Epithelial cell of esophagus (primary cell): ENCODE data around the gene SVIP.

ENCODE experiments used
- DNase-seq: peaks from one replicate; pipeline ENCODE4 v3.0.0; 2010; ENCODE audit warnings: low read depth
- H3K4me3 ChIP-seq: 2 replicates; pipeline ENCODE4 v1.5.1; 2011; ENCODE audit warnings: mild to moderate bottlenecking, low read length, control low read depth
- TF ChIP-seq, protein P1 (sequence below): IDR thresholded peaks from 2 replicates; pipeline ENCODE4 v1.5.1; 2011; ENCODE audit warnings: low read depth, mild to moderate bottlenecking, low read length, control low read depth, inconsistent platforms; ENCODE audit not compliant: insufficient read depth; ENCODE audit errors: missing control alignments

SVIP gene, protein sequence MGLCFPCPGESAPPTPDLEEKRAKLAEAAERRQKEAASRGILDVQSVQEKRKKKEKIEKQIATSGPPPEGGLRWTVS

DNA sequence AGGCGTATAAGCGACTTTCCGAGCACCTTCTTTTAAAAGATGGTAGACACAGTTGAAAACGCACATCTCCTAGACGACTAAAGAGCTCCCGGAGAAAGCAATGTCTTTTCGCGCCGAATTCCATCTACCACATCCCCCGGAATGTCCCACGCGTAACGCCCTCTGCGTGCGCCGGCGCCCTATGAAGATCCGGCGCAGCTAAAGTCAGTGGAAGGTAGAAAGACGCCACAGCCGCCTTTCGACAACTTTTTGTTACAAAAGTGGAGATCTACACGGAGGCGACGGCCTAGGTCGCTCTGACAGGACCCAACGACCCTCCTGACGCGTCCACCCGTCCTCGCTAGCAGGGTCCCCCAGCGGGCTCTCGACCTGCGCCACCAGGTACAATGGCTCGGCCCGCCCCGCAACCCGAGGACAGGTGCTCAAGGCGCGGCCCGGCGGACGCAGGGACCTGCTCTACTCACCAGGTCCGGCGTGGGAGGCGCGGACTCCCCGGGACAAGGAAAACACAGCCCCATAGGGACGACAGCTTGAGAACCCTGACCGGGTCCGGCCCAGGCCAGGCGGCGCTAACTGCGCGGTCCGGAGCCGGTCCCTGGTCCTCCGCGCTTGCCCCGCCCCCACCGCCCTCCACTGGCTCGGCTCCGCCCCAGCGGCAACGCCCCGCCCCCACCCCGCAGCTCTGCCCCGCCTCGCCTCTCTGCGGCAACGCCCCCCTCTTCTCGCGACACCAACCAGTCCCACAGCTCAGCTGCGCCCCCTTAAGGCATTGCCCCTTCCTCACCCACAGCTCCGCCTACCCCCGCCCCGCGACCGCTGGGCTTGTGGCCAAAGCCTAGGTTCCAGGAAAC lies at the start of gene SVIP:
TSS of gene SVIP (minus strand) at position 571 of the 851 bp plus-strand sequence. CDS start at position 518, 53 bp downstream.
- TF ChIP-seq, protein P1, sequence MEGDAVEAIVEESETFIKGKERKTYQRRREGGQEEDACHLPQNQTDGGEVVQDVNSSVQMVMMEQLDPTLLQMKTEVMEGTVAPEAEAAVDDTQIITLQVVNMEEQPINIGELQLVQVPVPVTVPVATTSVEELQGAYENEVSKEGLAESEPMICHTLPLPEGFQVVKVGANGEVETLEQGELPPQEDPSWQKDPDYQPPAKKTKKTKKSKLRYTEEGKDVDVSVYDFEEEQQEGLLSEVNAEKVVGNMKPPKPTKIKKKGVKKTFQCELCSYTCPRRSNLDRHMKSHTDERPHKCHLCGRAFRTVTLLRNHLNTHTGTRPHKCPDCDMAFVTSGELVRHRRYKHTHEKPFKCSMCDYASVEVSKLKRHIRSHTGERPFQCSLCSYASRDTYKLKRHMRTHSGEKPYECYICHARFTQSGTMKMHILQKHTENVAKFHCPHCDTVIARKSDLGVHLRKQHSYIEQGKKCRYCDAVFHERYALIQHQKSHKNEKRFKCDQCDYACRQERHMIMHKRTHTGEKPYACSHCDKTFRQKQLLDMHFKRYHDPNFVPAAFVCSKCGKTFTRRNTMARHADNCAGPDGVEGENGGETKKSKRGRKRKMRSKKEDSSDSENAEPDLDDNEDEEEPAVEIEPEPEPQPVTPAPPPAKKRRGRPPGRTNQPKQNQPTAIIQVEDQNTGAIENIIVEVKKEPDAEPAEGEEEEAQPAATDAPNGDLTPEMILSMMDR = peak; percentile 61
- peak; percentile 93 for DNase-seq
- peak within 1 kb of the TSS; percentile 75 for H3K4me3 ChIP-seq

DNA sequence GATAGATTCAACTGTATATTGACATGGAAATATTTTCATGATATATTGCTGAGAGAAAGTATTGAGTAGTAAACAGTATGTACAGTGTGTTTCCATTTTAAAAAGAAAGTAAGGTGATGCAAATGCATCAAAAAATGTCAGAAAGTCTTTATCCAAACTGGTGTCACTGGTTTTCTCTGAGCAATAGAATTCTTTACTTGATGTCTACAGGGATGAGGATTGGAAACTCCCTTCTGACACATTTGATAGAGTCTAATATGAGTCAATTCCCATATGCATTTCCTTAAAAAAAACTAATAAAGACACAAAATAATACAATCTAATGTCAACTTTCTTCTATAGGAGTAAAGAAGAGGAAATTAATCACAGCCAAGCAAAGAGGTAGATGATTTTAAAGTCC lies 49.0 kb upstream of the SVIP start:
- no peak overlapping the region for H3K4me3 ChIP-seq
- TF ChIP-seq, protein P1 = no peak
- peak; percentile 57 for DNase-seq

DNA sequence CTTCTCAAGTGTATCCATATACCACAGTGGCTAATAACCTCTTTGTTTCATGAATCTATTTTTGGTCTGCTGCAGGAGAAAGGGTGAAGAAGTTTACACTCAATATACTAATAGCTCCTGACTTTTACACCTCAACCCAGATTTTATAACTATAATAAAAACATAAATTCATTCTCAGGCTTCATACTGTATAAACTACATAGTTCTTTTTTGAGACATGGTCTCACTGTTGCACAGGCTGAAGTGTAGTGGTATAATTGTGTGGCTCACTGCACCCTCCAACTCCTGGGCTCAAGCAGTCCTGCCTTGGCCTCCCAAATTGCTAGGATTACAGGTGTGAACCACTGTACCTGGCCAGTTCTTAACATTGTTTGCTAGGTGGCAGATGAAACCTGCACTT lies 48.4 kb upstream of the SVIP start:
- TF ChIP-seq, protein P1 = no peak
- no peak for DNase-seq
- no peak overlapping the region for H3K4me3 ChIP-seq

DNA sequence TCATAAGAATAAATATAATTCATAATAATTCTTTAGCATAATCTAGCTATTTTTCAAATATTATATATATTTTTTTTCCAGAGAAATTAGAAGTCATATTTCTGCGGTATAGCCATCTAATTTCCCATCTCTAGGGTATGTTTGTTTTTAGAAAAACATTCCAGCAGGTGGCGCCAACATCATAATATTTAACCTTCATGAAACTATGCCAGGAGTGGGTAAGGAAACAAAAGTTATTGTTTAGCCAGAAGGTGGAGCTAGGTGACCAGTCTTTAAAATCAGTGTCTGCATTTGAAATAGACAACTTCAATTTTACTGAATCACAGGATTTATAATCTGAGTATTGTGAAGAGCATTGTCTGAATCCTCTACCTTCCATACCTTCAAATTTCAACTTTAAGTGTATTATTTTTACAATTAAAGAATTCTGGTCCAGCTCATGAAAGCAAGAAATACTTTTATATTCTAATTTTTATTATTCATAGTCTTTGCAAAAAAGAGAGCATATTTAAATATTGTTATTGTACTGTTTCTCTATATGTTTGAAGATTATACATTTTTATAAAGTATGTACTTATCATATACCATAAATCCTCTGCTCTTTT lies 46.4 kb upstream of the SVIP start:
- no peak overlapping the region for H3K4me3 ChIP-seq
- peak; percentile 87 for DNase-seq
- TF ChIP-seq, protein P1 = peak; percentile 66

DNA sequence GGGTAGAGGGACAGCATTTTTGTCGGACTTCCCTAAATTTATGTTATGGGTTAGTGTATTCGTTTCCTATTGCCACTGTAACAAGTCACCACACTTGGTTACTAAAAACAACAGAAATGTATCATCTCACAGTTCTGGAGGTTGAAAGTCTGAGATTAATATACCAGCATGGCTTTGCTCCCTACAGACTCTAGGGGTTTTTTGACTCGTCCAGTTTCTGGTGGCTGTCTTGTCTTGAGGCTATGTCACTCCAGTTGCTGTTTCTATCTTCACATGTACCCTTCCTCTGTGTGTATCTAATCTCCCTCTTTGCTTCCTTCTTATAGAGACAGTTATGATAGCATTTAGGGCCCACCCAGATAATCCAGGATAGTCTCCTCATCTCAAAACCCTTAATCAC lies 39.7 kb upstream of the SVIP start:
- no peak for DNase-seq
- TF ChIP-seq, protein P1 = no peak
- H3K4me3 ChIP-seq = no peak overlapping the region

DNA sequence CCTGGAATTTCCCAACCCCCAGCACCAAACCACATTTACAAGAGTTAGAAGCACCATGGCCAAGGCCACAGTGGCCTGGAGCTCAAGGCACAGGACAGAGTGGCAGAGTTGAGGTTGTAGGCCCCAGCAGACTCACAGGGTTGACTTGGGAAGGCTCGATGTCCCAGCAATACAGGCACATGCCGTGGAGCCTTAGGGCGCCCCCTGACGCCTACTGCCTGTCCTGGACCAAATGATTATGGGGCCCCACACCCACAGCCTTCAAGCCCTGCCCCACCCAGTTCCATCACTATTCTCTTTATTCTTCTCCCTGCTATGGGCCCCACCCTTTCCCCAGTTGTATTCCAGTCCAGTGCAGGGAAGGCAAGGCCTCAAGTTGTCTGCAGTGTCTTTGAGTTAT lies 30.6 kb upstream of the SVIP start, which contains the start of gene CCDC179:
TSS of gene CCDC179 (minus strand) at position 234 of the 400 bp plus-strand sequence. CDS start at position 181, 53 bp downstream.
- DNase-seq = no peak
- no peak within 1 kb of the TSS for H3K4me3 ChIP-seq

More for the DNA sequence above, 30.6 kb upstream of the SVIP start, which contains the start of gene CCDC179:
- TF ChIP-seq, protein P1 = no peak
